ENCODE measurements around the gene CLTC. TPM values are rescaled to one million over a fixed set of nuclear protein-coding genes. Genes with fewer than 3 reads are reported as not detected.

The CLTC gene
- total and polyA plus RNA-seq, 2 experiments from 2014 or later, result 169 to 439 TPM

DNA sequence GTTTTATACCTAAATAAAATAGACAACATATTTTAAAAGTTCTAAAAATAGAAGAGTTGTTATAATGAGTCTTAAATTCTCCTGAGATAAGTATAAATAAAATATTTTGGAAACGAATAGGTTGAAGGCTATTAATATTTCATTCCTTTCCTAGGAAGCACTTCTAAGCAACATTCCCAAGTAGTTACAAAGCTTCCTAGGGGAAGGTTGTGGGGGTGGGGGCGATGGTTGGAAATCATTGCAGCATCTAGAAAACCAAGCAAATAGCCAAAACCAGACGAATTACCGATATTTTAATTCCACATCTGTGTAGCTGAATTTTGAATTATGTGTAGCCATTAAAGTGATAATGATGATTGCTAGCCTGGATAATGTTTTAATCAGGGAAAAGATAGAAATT lies 60.6 kb downstream of the CLTC start:
- in situ Hi-C loops (cut with MboI), result no loop called here
- peak; percentile 48 for DNase-seq

GRCh38 chr17:59683283-59683682 lies 63.6 kb downstream of the CLTC start:
- peaks cover 79% of the 10 kb centered on the region for H3F3A ChIP-seq (ENCODE audit: insufficient read depth)
- peaks cover 15% of the 10 kb centered on the region for H3K4me1 ChIP-seq (ENCODE audit: insufficient read depth)
- H3K4me3 ChIP-seq, result no peak overlapping the region
- in situ Hi-C loops (cut with MboI), result no loop called here
- no peak overlapping the region for H3K9ac ChIP-seq
- no peak overlapping the region for H2AFZ ChIP-seq
- H3K79me2 ChIP-seq (ENCODE audit: insufficient read depth), result peaks cover 93% of the 10 kb centered on the region
- no peak overlapping the region for H3K27ac ChIP-seq
- H3K36me3 ChIP-seq (ENCODE audit: low read depth), result peaks cover 92% of the 10 kb centered on the region
- no peak for DNase-seq
- H3K4me2 ChIP-seq (ENCODE audit: unreplicated experiment), result no peak overlapping the region
- H4K20me1 ChIP-seq (ENCODE audit: insufficient read depth), result no peaks in the 10 kb centered on the region
- no peaks in the 10 kb centered on the region for H3K27me3 ChIP-seq (replicated peaks; ENCODE audit: insufficient read depth)
- no peaks in the 10 kb centered on the region for H3K9me2 ChIP-seq (ENCODE audit: insufficient read depth)
- no peaks in the 10 kb centered on the region for H3K9me3 ChIP-seq (ENCODE audit: low read depth)
- TF ChIP-seq EZH2phosphoT487 (IDR thresholded peaks at IDR 0.05; ENCODE audit: insufficient read depth, low read depth) (no peak), EZH2 (IDR thresholded peaks at IDR 0.05; ENCODE audit: insufficient read depth, poor library complexity, severe bottlenecking) (no peak)

More for the DNA sequence above, 60.6 kb downstream of the CLTC start:
- H3K4me1 ChIP-seq (ENCODE audit: insufficient read depth), result peaks cover 12% of the 10 kb centered on the region
- H3K79me2 ChIP-seq (ENCODE audit: insufficient read depth), result peaks cover 93% of the 10 kb centered on the region
- H3K4me2 ChIP-seq (ENCODE audit: unreplicated experiment), result peak overlapping the region; percentile 23
- H3K9me3 ChIP-seq (ENCODE audit: low read depth), result no peaks in the 10 kb centered on the region
- peaks cover 99% of the 10 kb centered on the region for H3K36me3 ChIP-seq (ENCODE audit: low read depth)
- H3K9ac ChIP-seq, result no peak overlapping the region
- no peaks in the 10 kb centered on the region for H3K27me3 ChIP-seq (replicated peaks; ENCODE audit: insufficient read depth)
- 0 out of 2 replicates have a peak overlapping the region, but pooled peaks have one; percentile 12 for H3K4me3 ChIP-seq
- H3K27ac ChIP-seq, result peak overlapping the region; percentile 10
- peaks cover 66% of the 10 kb centered on the region for H3F3A ChIP-seq (ENCODE audit: insufficient read depth)
- no peak for TF ChIP-seq EZH2 (IDR thresholded peaks at IDR 0.05; ENCODE audit: insufficient read depth, poor library complexity, severe bottlenecking)
- TF ChIP-seq EZH2phosphoT487 (IDR thresholded peaks at IDR 0.05; ENCODE audit: insufficient read depth, low read depth), result no peak
- no peaks in the 10 kb centered on the region for H4K20me1 ChIP-seq (ENCODE audit: insufficient read depth)
- no peaks in the 10 kb centered on the region for H3K9me2 ChIP-seq (ENCODE audit: insufficient read depth)
- no peak overlapping the region for H2AFZ ChIP-seq
- 50 to 55% methylated on average over 4 of the region's 4 CpGs for WGBS, 2 experiments (ENCODE audit: low coverage in 1 of 2, low lambda C conversion rate in 2 of 2, missing lambda C conversion rate in 2 of 2)

- Histone ChIP-seq H4K20me1 (ENCODE audit: insufficient read depth) (no peaks in the 10 kb centered on the region), H3K27ac (no peak overlapping the region), H3K4me1 (ENCODE audit: insufficient read depth) (peaks cover 20% of the 10 kb centered on the region), H2AFZ (no peak overlapping the region), H3K79me2 (ENCODE audit: insufficient read depth) (peaks cover 98% of the 10 kb centered on the region), H3K4me2 (ENCODE audit: unreplicated experiment) (no peak overlapping the region), H3F3A (ENCODE audit: insufficient read depth) (peaks cover 86% of the 10 kb centered on the region), H3K9me3 (ENCODE audit: low read depth) (no peaks in the 10 kb centered on the region), H3K4me3 (no peak overlapping the region), H3K9me2 (ENCODE audit: insufficient read depth) (no peaks in the 10 kb centered on the region), H3K36me3 (ENCODE audit: low read depth) (peaks cover 87% of the 10 kb centered on the region), H3K9ac (no peak overlapping the region), H3K27me3 (replicated peaks; ENCODE audit: insufficient read depth) (no peaks in the 10 kb centered on the region)
- in situ Hi-C loops (cut with MboI), result no loop called here
- 89 to 92% methylated on average over 6 of the region's 6 CpGs for WGBS, 2 experiments (ENCODE audit: low coverage in 1 of 2, low lambda C conversion rate in 2 of 2, missing lambda C conversion rate in 2 of 2)
- no peak for DNase-seq
- TF ChIP-seq EZH2 (IDR thresholded peaks at IDR 0.05; ENCODE audit: insufficient read depth, poor library complexity, severe bottlenecking) (no peak), EZH2phosphoT487 (IDR thresholded peaks at IDR 0.05; ENCODE audit: insufficient read depth, low read depth) (no peak)
Measured at GRCh38 chr17:59684967-59685366, 65.3 kb downstream of the CLTC start.

- H4K20me1 ChIP-seq (ENCODE audit: insufficient read depth), result no peaks in the 10 kb centered on the region
- H3K36me3 ChIP-seq (ENCODE audit: low read depth), result peaks cover 82% of the 10 kb centered on the region
- peaks cover 98% of the 10 kb centered on the region for H3K79me2 ChIP-seq (ENCODE audit: insufficient read depth)
- no peaks in the 10 kb centered on the region for H3K9me3 ChIP-seq (ENCODE audit: low read depth)
- no peak for TF ChIP-seq EZH2 (IDR thresholded peaks at IDR 0.05; ENCODE audit: insufficient read depth, poor library complexity, severe bottlenecking)
- TF ChIP-seq EZH2phosphoT487 (IDR thresholded peaks at IDR 0.05; ENCODE audit: insufficient read depth, low read depth), result no peak
- 93 to 100% methylated on average over 1 of the region's 1 CpG for WGBS, 2 experiments (ENCODE audit: low coverage in 1 of 2, low lambda C conversion rate in 2 of 2, missing lambda C conversion rate in 2 of 2)
- H3F3A ChIP-seq (ENCODE audit: insufficient read depth), result peaks cover 85% of the 10 kb centered on the region
- H3K27ac ChIP-seq, result peak overlapping the region; percentile 57
- H3K4me2 ChIP-seq (ENCODE audit: unreplicated experiment), result no peak overlapping the region
- no peaks in the 10 kb centered on the region for H3K9me2 ChIP-seq (ENCODE audit: insufficient read depth)
- H2AFZ ChIP-seq, result no peak overlapping the region
- peak; percentile 68 for DNase-seq
- in situ Hi-C loops (cut with MboI), result no loop called here
- H3K9ac ChIP-seq, result peak overlapping the region; percentile 33; the same call in 1 of the 2 replicates
- H3K4me1 ChIP-seq (ENCODE audit: insufficient read depth), result peaks cover 11% of the 10 kb centered on the region; the same call in 1 of the 2 replicates
- H3K27me3 ChIP-seq (replicated peaks; ENCODE audit: insufficient read depth), result no peaks in the 10 kb centered on the region
- H3K4me3 ChIP-seq, result no peak overlapping the region
Measured at GRCh38 chr17:59688008-59688407, 68.3 kb downstream of the CLTC start.

DNA sequence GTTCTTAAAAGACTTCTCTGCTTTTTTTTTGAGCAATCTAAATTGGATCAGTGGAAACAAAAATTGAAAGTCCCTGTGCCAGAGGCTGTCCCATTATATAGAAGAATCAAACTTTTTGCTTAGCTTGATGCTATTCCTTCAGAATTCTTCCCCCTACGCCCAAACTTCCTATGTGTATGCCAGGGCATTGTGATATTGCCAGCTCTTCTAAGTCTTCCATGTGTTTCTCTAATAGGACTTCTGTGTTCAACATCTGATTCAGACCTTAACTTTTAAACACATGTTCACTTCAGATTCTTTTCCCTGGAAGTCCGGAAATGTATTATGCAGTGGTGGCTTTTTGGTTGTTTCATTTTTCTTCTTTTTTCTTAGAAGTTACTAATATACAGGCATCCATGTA lies 68.8 kb downstream of the CLTC start:
- Histone ChIP-seq H3K9ac (peak overlapping the region; percentile 33; the same call in 1 of the 2 replicates), H3K9me3 (ENCODE audit: low read depth) (no peaks in the 10 kb centered on the region), H3K4me1 (ENCODE audit: insufficient read depth) (peaks cover 11% of the 10 kb centered on the region; the same call in 1 of the 2 replicates), H4K20me1 (ENCODE audit: insufficient read depth) (no peaks in the 10 kb centered on the region), H3K9me2 (ENCODE audit: insufficient read depth) (no peaks in the 10 kb centered on the region), H3K27me3 (replicated peaks; ENCODE audit: insufficient read depth) (no peaks in the 10 kb centered on the region), H3K27ac (peak overlapping the region; percentile 57), H2AFZ (no peak overlapping the region), H3K4me3 (no peak overlapping the region), H3K79me2 (ENCODE audit: insufficient read depth) (peaks cover 98% of the 10 kb centered on the region), H3F3A (ENCODE audit: insufficient read depth) (peaks cover 84% of the 10 kb centered on the region), H3K4me2 (ENCODE audit: unreplicated experiment) (no peak overlapping the region), H3K36me3 (ENCODE audit: low read depth) (peaks cover 82% of the 10 kb centered on the region)
- DNase-seq, result peak; percentile 36
- in situ Hi-C loops (cut with MboI), result no loop called here
- 51 to 52% methylated on average over 2 of the region's 2 CpGs for WGBS, 2 experiments (ENCODE audit: low coverage in 1 of 2, low lambda C conversion rate in 2 of 2, missing lambda C conversion rate in 2 of 2)
- TF ChIP-seq EZH2 (IDR thresholded peaks at IDR 0.05; ENCODE audit: insufficient read depth, poor library complexity, severe bottlenecking) (no peak), EZH2phosphoT487 (IDR thresholded peaks at IDR 0.05; ENCODE audit: insufficient read depth, low read depth) (no peak)

Measured in GM23248 (cell line).